ENCODE results near the gene NPHP1.
"Not testable (repeated sequence)": the region's sequence is repeated elsewhere in the genome, so short reads cannot be mapped to it uniquely, and the experiment has no call there.

NPHP1 gene

DNA sequence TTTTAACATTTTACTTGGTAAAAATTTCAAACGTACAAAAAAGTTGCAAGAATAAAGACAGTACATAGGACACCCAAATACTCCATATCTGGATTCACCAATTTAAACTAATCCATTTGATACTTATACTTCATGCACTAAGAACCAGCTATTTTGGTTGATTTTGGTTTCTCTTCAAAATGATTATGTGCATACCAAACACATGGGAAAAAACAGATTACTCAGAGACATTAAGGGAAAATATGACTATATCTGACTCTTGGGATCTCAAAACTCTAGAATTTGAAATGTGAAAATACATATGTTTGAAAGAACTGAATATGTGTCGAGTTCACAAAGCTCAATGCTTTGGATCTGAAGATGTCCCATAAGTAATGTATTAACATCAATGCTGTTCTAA lies 73.6 kb downstream of the NPHP1 start:
- DNase-seq (ENCODE audit: low read depth in 1 of 2, low spot score in 1 of 2): no peak

DNA sequence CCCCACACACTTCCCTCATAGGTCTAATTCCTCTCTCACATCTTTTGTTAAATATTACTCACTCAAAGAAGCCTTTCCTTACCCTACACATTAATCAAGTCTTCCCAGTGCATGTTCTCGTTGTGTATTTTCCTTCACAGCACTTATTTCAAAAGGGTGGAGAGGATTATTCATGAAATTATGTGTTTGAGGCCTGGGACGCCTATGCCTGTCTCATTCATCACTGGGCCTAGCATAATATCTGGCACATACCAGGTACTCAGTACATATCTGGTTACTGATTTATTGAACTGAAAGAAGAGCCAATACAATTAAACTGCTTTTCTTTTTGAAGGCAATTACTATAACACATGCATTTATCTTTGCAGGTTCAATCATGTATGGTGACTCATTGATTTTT lies 74.1 kb downstream of the NPHP1 start:
- no peak for DNase-seq (ENCODE audit: low read depth in 1 of 2, low spot score in 1 of 2)

DNA sequence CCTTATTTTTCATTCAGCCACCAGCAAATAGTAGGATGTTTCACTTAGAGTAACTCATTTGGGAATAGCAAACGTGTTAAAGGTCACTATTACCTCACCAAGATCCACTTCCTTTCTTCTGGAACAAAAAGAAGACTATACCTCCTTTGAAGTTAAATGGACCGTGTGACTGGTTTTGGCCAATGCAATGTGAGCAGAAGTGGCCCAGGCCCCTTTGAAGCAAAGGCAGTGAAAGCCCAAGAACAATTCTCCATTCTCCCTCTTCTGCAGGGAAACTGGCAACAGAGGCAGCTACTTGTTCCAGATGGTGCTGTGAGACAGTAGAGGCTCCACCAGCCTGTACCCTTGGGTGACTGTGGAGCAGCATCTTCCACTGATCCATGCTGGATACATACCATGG lies 77.9 kb downstream of the NPHP1 start:
- no peak for DNase-seq (ENCODE audit: low read depth in 1 of 2, low spot score in 1 of 2)

DNA sequence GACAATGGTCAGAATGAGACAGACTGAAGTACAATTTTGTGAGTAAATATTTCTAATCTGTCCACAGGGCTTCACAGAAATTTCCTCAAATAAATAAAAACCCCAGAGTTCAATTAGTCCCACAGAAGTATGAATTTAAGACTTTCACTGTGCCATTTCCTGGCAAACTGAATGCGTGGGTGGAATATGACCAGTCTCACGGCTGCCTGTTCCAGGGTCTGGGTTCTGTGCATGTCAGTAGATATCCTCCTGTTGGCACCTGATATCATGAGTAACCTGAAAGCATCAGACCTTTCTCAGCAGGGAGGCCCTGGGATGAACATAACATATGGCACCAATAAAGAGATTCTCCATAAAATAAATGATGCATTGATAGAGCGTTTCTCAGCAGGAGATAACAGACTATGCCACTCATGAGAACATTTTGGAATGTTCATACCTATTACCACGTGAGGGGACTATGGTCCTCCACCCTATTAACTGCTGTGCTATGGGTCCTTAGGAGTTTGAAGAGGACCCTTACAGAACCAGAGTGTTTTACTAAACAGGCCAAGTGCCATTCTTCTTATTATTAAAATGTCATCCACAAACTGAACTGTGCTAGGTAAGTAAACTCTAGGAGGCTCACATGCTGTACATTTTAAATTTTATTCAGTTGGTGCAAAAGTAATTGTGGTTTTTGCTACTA lies 78.6 kb downstream of the NPHP1 start:
- no peak for DNase-seq (ENCODE audit: low read depth in 1 of 2, low spot score in 1 of 2)

DNA sequence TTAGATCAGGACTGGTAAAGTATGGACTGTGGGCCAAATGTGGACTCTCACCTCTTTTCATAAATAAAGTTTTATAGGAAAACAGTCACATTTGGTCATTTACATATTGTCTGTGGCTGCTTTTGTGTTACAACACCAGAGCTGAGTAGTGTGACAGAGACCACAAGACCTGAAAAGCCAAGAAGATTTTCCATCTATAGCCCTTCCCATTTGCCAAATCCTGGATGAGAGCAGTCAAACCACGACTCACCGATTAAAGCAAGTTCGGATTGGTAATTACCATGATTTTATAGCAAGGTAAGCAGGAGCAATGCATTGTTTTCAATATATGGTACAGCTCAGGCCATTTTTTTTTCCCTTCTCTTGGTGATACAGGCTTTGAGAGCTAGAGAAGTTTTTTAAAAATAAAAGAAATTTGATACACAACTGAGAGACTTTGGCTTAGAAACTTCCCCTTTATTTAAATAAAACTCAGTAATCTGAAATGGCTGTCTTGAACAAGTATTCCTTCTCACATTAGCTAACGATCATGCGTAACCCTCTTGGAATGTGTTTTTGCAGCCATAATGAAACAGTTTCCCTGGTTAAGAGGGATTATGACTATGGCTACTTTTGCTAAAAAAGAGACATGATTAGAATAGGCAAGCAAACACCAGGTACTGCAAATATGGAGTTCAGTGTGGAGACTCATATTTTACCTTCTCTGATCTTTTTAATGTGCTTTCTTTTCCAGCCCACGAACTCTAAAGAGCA lies 79.7 kb downstream of the NPHP1 start:
- DNase-seq (ENCODE audit: low read depth in 1 of 2, low spot score in 1 of 2): no peak

DNA sequence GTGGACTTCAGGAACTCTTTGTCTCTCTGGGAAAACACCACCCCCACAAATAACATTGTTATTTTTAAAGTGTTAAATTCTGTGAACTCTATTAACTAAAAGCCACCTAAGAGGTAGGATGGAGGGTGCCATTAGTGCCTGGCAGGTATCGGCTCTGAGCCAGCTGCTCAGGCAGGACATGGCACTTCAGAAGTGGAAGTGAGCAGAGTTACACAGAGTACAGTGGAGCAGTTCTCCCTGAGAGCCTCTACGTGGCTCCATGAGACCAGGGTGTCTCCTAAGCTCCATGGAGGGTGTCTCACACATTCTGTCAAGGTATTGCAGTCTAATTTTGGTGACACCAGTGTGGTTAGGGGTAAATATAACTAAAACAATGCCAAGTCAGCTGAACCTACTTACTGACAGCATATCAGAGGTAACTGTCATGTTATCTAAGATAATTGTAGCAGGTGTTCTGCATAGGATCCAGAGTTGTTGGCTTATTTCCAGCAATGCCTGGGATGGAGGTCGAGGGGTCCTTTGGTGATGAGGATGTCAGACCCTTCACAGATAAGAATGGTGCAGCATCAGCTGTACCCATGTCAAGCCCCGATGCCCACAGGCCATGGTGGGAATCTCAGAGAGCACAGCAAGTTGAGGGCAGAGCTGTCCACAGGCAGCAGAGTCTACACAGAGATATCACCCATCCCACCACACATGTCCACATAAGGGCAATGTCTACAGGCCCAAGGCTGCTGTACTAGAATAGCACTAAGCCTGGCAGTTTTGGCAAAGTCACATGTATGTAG lies 80.6 kb downstream of the NPHP1 start:
- DNase-seq (ENCODE audit: low read depth in 1 of 2, low spot score in 1 of 2): no peak

DNA sequence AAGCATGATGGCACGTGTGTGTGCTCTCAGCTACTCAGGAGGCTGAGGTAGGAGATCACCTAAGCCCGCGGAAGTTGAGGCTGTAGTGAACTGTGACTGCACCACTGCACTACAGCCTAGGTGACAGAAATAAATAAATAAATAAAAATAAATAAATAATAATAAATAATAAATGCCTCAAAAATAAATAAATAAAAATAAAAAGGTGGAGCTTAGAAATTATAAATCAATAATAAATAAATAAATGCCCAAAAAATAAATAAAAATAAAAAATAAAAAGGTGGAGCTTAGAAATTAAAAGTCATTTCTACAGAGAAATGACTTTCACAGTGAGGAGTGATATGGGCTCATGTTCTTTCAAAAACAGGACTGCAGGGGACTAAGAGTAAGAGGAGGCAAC lies 83.2 kb downstream of the NPHP1 start:
- no peak for DNase-seq (ENCODE audit: low read depth in 1 of 2, low spot score in 1 of 2)

DNA sequence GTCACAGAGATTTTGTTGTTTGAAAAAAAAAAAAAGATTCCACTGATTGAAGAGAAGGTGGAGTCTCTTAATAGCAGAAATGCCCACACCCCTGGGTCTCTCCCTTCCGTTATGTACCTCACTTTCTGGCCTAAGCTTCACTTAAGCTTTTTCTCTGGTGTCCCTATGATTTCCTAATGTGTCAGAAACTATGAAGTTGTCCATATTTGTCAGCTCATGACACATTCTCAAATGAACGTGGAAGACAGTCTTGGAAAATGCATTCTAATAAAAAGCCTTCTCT lies 83.8 kb downstream of the NPHP1 start:
- no peak for DNase-seq (ENCODE audit: low read depth in 1 of 2, low spot score in 1 of 2)

DNA sequence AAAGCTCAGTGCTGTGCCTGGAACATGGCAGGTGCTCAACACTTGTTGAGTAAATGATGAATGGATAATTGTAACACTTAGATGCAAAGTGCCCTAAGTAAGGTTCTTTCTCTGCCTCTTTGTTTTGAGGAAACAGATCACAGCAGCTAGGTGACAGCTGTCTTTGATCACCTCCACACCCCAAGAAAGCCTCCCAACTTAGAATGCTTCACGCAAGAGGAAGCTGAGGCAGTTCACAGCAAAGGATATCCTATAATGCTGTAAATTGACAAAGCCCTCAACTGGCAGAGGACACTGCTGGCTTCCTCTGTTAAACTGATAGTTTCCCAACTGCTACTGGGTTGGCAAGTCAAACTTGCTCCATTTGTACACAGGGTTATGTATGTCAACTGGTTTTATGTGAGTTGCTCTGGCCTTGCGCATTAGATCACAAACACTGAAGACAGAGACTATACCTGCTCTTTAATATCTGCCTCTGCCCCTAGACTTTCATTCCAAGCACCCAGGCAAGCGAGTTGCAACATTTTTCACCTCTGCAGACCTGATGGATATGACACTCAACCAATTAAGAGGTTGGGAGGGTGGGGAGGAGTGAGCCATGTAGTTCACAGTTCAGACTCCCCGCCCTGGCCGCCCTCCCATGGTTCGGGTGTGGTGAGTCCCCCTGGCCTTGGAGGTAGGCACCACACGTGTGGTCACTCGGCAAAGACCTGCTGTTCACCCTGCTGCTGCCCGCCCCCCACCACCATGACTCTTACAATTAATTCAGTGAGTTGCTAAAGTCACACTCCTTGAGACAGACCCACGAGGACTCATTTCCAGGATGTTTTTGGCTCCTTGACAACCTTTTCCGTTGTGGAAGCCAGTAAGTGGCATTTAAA lies 84.4 kb downstream of the NPHP1 start:
- DNase-seq (ENCODE audit: low read depth in 1 of 2, low spot score in 1 of 2): no peak

DNA sequence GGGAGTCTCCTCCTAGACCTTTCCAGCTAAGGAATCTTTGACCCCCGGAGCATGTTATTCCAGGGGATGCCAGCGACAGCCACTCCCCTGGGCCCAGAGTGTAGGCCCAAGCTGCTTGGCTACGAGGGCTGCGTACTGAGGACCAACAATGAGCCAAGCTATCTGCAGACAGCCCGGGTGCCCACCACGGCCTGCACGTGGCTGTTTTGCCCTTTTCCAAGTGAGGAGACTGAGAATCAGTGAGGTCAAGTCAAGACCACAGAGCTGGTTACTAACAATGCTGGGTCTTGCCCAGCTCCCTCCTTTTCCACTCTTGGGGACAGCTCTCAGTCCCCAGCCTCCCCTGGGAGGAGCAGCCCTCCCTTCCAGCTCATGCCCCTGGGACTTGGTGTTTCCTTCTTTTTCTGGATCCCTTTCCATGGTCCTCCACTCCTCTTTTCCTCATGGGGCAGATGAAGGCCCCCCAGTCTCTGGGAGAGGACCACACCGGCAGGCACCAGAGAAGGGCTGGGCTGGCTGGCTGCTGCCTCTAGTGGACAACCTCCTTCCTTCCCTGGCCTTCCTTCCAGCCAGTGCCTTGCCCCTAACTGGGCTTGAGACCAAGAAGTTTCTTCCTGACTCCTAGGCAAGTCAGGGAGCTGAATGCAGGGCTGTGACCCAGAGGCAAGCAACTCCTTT lies 88.6 kb downstream of the NPHP1 start:
- no peak for DNase-seq (ENCODE audit: low read depth in 1 of 2, low spot score in 1 of 2)

DNA sequence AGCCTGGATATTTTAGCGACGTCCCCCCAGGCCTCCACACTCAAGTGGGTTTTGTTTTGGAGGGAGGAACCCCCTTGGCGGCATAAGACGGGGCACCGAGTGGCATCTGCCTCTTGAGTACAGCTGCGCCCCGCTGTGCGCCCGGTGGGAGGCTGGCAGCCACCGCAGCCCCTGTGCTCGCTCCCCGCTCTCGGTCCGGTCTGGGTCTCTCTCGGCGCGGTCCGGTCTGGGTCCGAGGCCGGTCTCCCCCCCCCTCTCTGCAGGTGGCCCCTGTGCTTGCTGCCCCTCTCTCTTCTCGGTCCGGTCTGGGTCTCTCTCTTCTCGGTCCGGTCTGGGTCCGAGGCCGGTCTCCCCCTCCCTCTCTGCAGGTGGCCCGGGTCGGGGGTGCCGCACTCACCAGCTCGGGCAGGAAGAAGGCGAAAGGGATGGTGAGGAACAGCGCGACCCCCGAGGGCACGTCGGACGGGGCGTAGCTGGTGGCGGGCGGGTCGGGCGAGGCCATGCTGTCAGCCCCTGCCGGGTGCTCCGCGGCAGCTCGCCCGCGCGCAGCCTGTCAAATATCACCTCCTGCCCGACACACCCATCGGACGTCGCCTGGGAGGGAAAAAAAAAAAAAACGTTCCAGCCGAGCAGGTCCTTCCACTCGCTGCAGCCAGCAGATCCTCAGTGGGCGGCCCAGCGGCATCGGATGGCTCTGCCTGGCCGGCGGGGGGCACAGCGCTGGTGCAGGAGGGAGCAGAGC lies 89.4 kb downstream of the NPHP1 start, which contains the start of gene MALL:
Gene MALL (minus strand): TSS at position 532 of the 742 bp plus-strand sequence. CDS start 30 bp downstream, at position 502.
- DNase-seq (ENCODE audit: low read depth in 1 of 2, low spot score in 1 of 2): no peak

DNA sequence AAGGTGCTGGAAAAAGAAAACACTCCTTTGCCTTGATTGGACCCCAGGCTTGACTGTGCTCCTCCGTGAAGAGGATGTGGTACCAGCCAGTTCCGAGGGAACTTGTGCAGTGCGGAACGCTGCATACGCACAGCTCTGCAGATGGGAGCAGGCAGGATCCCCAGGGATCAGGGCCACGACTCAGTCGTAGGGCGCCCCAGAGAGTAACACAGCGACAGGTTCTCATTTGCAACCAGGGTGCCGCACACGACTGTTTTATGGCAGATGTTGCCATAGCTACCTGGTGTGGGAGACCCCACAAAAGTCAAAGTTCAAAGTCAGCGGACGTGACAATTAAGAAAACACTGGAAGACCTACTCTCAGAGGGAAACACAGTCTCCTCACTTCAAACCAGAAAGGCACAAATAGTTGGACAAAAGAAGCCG lies 90.0 kb downstream of the NPHP1 start:
- no peak for DNase-seq (ENCODE audit: low read depth in 1 of 2, low spot score in 1 of 2)

DNA sequence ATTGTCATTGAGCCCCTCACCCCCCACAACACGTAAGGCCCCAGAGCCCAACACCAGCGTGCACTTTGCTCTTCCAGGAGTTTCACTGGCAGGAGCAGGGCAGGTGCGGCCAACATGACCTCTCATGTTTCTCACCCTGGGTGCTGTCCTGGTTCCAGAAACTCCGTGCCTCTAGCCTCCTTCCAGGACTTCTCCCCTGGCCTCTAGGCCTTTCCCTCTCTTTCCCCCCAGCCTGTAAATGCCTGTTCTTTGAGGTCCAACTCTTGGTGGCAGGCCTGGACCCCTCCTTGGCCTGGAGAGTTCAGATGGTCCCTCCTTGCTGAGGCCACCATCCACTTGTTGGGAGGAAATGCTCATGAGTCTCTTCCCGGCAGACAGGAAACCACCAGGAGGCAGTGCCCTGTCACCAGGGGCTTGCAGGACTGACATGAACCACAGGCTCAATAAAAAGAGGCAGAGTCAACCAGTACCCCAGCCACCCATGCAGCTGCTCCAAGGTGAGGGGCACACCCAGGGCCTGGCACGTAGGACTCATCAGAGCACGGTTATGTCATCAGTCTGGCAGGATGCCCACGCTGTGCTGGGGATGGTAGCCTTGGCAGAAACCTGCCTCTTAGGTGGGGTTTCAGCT lies 90.7 kb downstream of the NPHP1 start:
- no peak for DNase-seq (ENCODE audit: low read depth in 1 of 2, low spot score in 1 of 2)

DNA sequence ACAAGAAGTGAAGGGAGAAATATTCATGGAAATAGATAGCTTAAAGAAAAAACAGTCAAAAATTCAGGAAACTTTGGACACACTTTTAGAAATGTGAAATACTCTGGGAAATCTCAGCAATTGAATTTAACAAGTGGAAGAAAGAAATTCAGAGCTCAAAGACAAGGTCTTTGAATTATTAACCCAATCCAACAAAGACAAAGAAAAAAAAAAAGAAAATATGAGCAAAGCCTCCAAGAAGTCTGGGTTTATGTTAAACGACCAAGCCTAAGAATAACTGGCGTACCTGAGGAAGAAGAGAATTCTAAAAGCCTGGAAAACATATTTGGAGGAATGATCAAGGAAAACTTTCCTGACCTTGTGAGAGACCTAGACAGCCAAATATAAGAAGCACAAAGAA lies 96.5 kb downstream of the NPHP1 start:
- not testable (repeated sequence) for DNase-seq (ENCODE audit: low read depth in 1 of 2, low spot score in 1 of 2)

DNA sequence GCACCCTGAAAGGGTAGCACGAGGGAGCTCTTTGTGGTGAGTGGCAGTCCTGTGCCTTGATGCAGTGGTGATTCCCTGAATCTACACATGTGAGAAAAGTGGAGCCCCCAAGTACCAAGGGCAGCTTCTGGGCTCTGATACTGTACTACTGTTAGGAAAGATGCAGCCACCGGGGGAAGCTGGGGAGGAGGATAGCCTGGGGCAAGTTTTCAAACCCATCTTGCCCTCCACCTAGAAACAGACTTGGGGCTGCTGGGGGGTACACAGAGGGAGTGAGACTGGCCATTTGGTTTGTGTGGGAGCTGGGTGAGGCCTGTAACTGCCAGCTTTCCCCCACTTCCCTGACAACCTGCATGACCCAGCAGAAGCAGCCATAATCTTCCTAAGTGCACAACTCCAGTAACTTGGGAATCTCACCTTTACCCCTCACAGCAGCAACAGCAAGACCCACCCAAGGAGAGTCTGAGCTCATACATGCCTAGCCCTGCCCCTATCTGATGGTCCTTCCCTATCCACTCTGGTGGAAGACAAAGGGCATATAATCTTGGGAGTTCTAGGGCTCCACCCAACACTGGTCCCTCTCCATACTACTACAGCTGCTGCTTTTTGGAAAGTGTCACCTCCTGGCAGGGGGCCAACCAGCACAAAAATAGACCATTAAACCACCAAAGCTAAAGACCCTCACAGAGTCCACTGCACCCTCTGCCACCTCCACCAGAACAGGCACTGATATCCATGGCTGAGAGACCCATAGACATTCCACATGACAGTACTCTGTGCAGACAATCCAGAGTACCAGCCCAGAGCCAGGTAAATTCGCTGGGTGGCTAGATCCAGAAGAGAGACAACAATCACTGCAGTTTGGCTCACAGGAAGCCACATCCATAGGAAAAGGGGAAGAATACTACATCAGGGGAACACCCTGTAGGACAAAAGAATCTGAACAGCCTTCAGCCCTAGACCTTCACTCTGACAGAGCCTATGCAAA lies 97.4 kb downstream of the NPHP1 start:
- no peak for DNase-seq (ENCODE audit: low read depth in 1 of 2, low spot score in 1 of 2)

DNA sequence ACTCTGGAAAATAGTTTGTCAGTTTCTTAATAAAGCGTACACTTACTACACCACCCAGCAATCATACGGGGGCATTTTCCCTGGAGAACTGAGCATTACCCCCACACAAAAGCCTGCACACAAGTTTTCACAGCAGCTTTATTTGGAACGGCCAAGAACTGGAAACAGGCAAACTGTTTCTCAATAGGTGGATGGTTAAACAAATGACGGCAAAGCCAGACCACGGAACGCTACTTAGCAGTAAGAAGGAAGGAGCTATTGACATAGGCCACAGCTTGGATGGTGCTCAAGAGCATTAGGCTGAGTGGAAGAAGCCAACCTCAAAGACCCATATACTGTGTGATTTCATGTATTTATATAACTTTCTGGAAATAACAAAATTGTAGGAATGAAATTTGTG lies 98.2 kb downstream of the NPHP1 start:
- no peak for DNase-seq (ENCODE audit: low read depth in 1 of 2, low spot score in 1 of 2)

DNA sequence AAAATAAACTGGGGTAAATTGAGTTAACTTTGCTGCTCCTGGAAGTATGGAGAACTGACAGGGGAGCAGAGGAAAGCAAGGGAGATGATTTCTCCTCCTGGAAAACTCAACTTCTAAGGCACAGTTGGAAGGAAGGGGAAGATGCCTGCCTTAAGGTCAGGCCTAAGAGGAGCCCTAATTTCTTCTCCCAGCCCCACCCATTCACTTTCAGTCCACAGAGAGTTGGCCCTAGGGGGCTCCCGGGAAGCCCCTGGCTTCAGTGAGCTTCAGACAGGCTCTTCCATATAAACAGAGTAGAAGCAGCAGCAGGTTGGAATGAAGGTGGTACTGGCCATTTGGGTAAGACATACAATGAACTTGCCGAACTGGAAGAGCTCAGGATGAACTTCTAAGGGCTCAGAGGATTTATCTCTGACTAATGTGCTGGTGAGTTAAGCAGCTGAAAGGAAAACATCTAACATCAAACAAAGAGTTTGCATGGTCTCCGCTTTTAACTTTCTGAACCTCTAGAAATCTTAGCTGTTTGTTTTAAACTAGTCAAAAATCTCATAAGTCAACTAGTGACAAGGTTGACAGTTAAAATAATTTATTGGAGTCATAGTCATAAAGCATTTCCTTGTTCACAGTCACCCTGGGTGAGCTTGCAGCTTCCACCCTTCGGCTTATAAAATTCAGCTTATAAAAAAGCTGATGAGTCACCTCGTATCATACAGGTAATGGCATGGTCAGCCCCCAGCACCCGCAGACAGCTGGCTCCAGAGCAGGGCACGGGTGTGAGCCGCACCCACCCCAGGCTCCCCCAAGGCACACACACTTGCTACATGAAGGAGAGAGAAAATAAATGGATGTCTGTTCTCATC lies 99.0 kb downstream of the NPHP1 start:
- no peak for DNase-seq (ENCODE audit: low read depth in 1 of 2, low spot score in 1 of 2)
